Measurements from ENCODE around the gene SEC61B. TPM values are rescaled to one million over a fixed set of nuclear protein-coding genes. Genes with fewer than 3 reads are reported as not detected.

Gene SEC61B
- total RNA-seq, 6 experiments from 2014 or later = 85.1 to 158 (median 131) TPM

GRCh38 chr9:99222416-99223270 lies 561 bp downstream of the SEC61B start:
- Histone ChIP-seq H3K4me3 (peak overlapping the region; percentile 81 to 98 (median 94)), H3K9me3 (no peaks in the 10 kb centered on the region), H3K36me3 (peaks cover 0 to 6% (median under 1%) of the 10 kb centered on the region in 4 donors), H3K27me3 (no peaks in the 10 kb centered on the region), H3K27ac (peak overlapping the region; percentile 99), H3K4me1 (peaks cover 0 to 35% (median 18%) of the 10 kb centered on the region in 4 donors)
- ATAC-seq (peak; percentile 28 to 39 (median 38)), DNase-seq (no peak)
- TF ChIP-seq CTCF (IDR thresholded peaks at IDR 0.05) = no peak
- no peak for TF ChIP-seq POLR2A (IDR thresholded peaks at IDR 0.05)
- WGBS (ENCODE audit: insufficient coverage, low coverage, low lambda C conversion rate, missing lambda C conversion rate) = 4% methylated on average over 22 of the region's 30 CpGs
- intact Hi-C loops (cut with DNase I) = no loop called here

DNA sequence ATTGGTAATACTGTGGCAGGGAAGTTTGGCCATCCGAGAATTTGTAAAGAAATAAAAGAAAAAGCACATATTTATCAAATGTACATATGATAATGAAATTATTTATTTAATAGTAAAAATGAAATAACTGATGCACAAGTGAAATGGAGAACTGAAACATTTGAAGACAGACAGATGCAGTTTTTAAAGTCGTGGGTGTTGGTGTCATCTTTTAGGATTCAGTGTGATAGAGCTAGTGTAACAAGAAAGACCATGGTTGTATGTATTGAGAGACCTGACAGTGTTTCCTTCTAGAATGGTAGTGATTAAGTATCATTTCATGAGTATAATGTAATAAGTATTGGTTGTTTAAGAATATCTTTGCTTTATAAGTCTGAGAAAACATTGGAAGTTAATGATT lies 2.4 kb downstream of the SEC61B start:
- H3K27ac ChIP-seq = no peak overlapping the region
- 81% methylated on average over 2 of the region's 2 CpGs for WGBS (ENCODE audit: insufficient coverage, low coverage, low lambda C conversion rate, missing lambda C conversion rate)
- no peaks in the 10 kb centered on the region for H3K9me3 ChIP-seq
- no peak for TF ChIP-seq CTCF (IDR thresholded peaks at IDR 0.05)
- TF ChIP-seq POLR2A (IDR thresholded peaks at IDR 0.05) = no peak
- peaks cover 0 to 32% (median 18%) of the 10 kb centered on the region in 4 donors for H3K4me1 ChIP-seq
- H3K36me3 ChIP-seq = peaks cover 0 to 20% (median 10%) of the 10 kb centered on the region in 4 donors
- ATAC-seq (no peak), DNase-seq (no peak)
- no peaks in the 10 kb centered on the region for H3K27me3 ChIP-seq
- H3K4me3 ChIP-seq = no peak overlapping the region
- intact Hi-C loops (cut with DNase I) = no loop called here

DNA sequence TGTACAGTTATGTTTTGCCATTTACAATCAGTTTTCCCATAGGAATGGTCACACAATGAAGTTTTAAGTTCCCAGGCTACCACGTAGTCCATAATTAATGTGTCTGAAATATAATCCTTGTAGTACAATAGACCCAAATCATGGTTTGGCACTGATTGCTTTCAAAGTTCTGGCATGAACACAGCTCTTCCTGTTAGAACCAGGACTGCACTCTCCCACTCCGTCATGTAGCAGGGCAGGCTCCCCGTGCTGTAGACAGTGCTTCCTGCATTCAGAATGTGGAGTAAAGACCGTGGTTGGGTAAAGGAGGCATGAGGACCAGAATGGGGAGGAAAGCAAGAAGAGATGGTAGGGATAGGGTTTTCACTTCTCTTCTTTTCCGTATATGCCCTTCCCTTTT lies 4.0 kb downstream of the SEC61B start:
- DNase-seq = no peak
- no peak for TF ChIP-seq CTCF (IDR thresholded peaks at IDR 0.05)
- no peak for TF ChIP-seq POLR2A (IDR thresholded peaks at IDR 0.05)
- intact Hi-C loops (cut with DNase I) = no loop called here
- Histone ChIP-seq H3K4me1 (peaks cover 0 to 21% (median 9%) of the 10 kb centered on the region in 4 donors), H3K27me3 (no peaks in the 10 kb centered on the region), H3K9me3 (no peaks in the 10 kb centered on the region), H3K36me3 (peaks cover 0 to 34% (median 16%) of the 10 kb centered on the region in 4 donors), H3K27ac (no peak overlapping the region), H3K4me3 (no peak overlapping the region)
- WGBS (ENCODE audit: insufficient coverage, low coverage, low lambda C conversion rate, missing lambda C conversion rate) = 86% methylated on average over 5 of the region's 5 CpGs
- no peak for ATAC-seq

GRCh38 chr9:99230206-99230605 lies 8.1 kb downstream of the SEC61B start:
- no peak for TF ChIP-seq CTCF (IDR thresholded peaks at IDR 0.05)
- TF ChIP-seq POLR2A (IDR thresholded peaks at IDR 0.05) = no peak
- no peak for ATAC-seq
- intact Hi-C loops (cut with DNase I) = no loop called here
- no peaks in the 10 kb centered on the region for H3K4me1 ChIP-seq
- no peaks in the 10 kb centered on the region for H3K27me3 ChIP-seq
- H3K9me3 ChIP-seq = no peaks in the 10 kb centered on the region
- H3K36me3 ChIP-seq = peaks cover 0 to 49% (median 16%) of the 10 kb centered on the region in 4 donors
- H3K27ac ChIP-seq = no peak overlapping the region
- 92% methylated on average over 3 of the region's 3 CpGs for WGBS (ENCODE audit: insufficient coverage, low coverage, low lambda C conversion rate, missing lambda C conversion rate)
- DNase-seq = no peak
- no peak overlapping the region for H3K4me3 ChIP-seq

Data from right lobe of liver (tissue), 6 donors.